ENCODE results near the gene PRDM4. TPM values are rescaled to one million over a fixed set of nuclear protein-coding genes. Genes with fewer than 3 reads are reported as not detected.
"Not testable (repeated sequence)": the region's sequence is repeated elsewhere in the genome, so short reads cannot be mapped to it uniquely, and the experiment has no call there.

The PRDM4 gene
- total and polyA plus RNA-seq, 2 donors (not counting 3 experiments of a cell fraction or from before 2014, with no cell fraction given): 25.6 to 36.8 TPM

GRCh38 chr12:107702106-107702505, 58.8 kb downstream of the PRDM4 start:
- H3K9ac ChIP-seq (replicated peaks; ENCODE audit: extremely low read depth, insufficient read depth, low read length): no peak overlapping the region
- no peak overlapping the region for H3K27ac ChIP-seq (ENCODE audit: insufficient read depth, low read depth, low read length)
- no peak overlapping the region for H3K4me3 ChIP-seq (replicated peaks in 1 of 3; ENCODE audit: insufficient read depth in 1 of 3, low read depth in 1 of 3, low read length in 3 of 3)
- intact Hi-C loops (cut with micrococcal nuclease) (no loop called here), dilution Hi-C loops (cut with MboI; ENCODE audit: extremely low pct_ligation_motif_present, low sequenced_read_pairs) (no loop called here)
- H3K9me3 ChIP-seq (replicated peaks; ENCODE audit: control insufficient read depth, insufficient read depth, low read length): no peaks in the 10 kb centered on the region
- ChIA-PET POLR2A (no interaction called here), CTCF (interaction anchor here (0.6 kb wide), 1 partner anchor 26 kb away, joined by 3 read pairs; no protein-coding TSS in a partner anchor)
- no peak overlapping the region for H3K4me2 ChIP-seq (ENCODE audit: insufficient read depth, low read length)
- no peaks in the 10 kb centered on the region for H3K4me1 ChIP-seq (ENCODE audit: control insufficient read depth, extremely low read depth, insufficient read depth, low read length)
- TF ChIP-seq CTCF (IDR thresholded peaks at IDR 0.05; ENCODE audit: extremely low read depth in 1 of 2, insufficient read depth in 1 of 2, low read depth in 1 of 2, low read length in 2 of 2) (no peak), GATA2 (IDR thresholded peaks at IDR 0.05; ENCODE audit: insufficient read depth, insufficient read length, low read depth, low read length) (no peak), POLR2AphosphoS5 (IDR thresholded peaks at IDR 0.05; ENCODE audit: insufficient read depth, low read depth, low read length) (no peak), FOS (IDR thresholded peaks at IDR 0.05; ENCODE audit: borderline replicate concordance, insufficient read depth, low read length) (no peak)
- H3K9me1 ChIP-seq (replicated peaks; ENCODE audit: control insufficient read depth, extremely low read depth, insufficient read depth, low read length): no peaks in the 10 kb centered on the region
- H3K27me3 ChIP-seq (ENCODE audit: control insufficient read depth in 2 of 2, insufficient read depth in 2 of 2, low read length in 2 of 2): no peaks in the 10 kb centered on the region
- H2AFZ ChIP-seq (ENCODE audit: low read depth, low read length): no peak overlapping the region
- H4K20me1 ChIP-seq (replicated peaks; ENCODE audit: control insufficient read depth, extremely low read depth, insufficient read depth, low read length): no peaks in the 10 kb centered on the region
- peaks cover 3% of the 10 kb centered on the region for H3K79me2 ChIP-seq (ENCODE audit: control insufficient read depth, insufficient read depth, low read length)
- no peak for DNase-seq (ENCODE audit: low read depth, low spot score)
- no peak for FAIRE-seq
- BruUV-seq (replicated peaks): no TSS peak
- peaks cover 19 to 38% of the 10 kb centered on the region in 2 experiments for H3K36me3 ChIP-seq (ENCODE audit: control insufficient read depth in 2 of 2, extremely low read depth in 1 of 2, insufficient read depth in 2 of 2, low read length in 2 of 2)

- H3K4me3 ChIP-seq (replicated peaks in 1 of 3; ENCODE audit: insufficient read depth in 1 of 3, low read depth in 1 of 3, low read length in 3 of 3); H3K9me1 ChIP-seq (replicated peaks; ENCODE audit: control insufficient read depth, extremely low read depth, insufficient read depth, low read length); BruUV-seq (replicated peaks); H2AFZ ChIP-seq (ENCODE audit: low read depth, low read length); FAIRE-seq; H3K9me3 ChIP-seq (replicated peaks; ENCODE audit: control insufficient read depth, insufficient read depth, low read length); H3K9ac ChIP-seq (replicated peaks; ENCODE audit: extremely low read depth, insufficient read depth, low read length); H3K4me1 ChIP-seq (ENCODE audit: control insufficient read depth, extremely low read depth, insufficient read depth, low read length); dilution Hi-C loops (cut with MboI; ENCODE audit: extremely low pct_ligation_motif_present, low sequenced_read_pairs); H3K79me2 ChIP-seq (ENCODE audit: control insufficient read depth, insufficient read depth, low read length); POLR2A ChIA-PET; H4K20me1 ChIP-seq (replicated peaks; ENCODE audit: control insufficient read depth, extremely low read depth, insufficient read depth, low read length); H3K27me3 ChIP-seq (ENCODE audit: control insufficient read depth in 2 of 2, insufficient read depth in 2 of 2, low read length in 2 of 2); H3K4me2 ChIP-seq (ENCODE audit: insufficient read depth, low read length): not testable (repeated sequence)
- DNase-seq (ENCODE audit: low read depth, low spot score): peak; percentile 28
- CTCF ChIA-PET: interaction anchor here (0.6 to 4.0 kb wide), 7 partner anchors 13 to 289 kb away, joined by 3 to 17 read pairs (median 3); no protein-coding TSS in a partner anchor
- peaks cover 27 to 31% of the 10 kb centered on the region in 2 experiments for H3K36me3 ChIP-seq (ENCODE audit: control insufficient read depth in 2 of 2, extremely low read depth in 1 of 2, insufficient read depth in 2 of 2, low read length in 2 of 2)
- TF ChIP-seq CTCF (IDR thresholded peaks at IDR 0.05; ENCODE audit: extremely low read depth in 1 of 2, insufficient read depth in 1 of 2, low read depth in 1 of 2, low read length in 2 of 2): peak; percentile 21 to 26
- peak overlapping the region; percentile 16 for H3K27ac ChIP-seq (ENCODE audit: insufficient read depth, low read depth, low read length)
- intact Hi-C loops (cut with micrococcal nuclease): loop anchor here (1.0 kb wide), 1 partner anchor 190 kb away; no protein-coding TSS in a partner anchor
Measured at GRCh38 chr12:107695772-107696171, 65.2 kb downstream of the PRDM4 start.
